ENCODE measurements around the gene PITPNM3.
"Not testable (repeated sequence)": the region's sequence is repeated elsewhere in the genome, so short reads cannot be mapped to it uniquely, and the experiment has no call there.

PITPNM3 gene

GRCh38 chr17:6580625-6581024 is 24.3 kb upstream of the PITPNM3 start:
- Mint-ChIP-seq H3K9me3 (no peaks in the 10 kb centered on the region), H3K27me3 (no peaks in the 10 kb centered on the region), H3K4me3 (no peak overlapping the region), H3K4me1 (peaks cover 20% of the 10 kb centered on the region), H3K27ac (peak overlapping the region in 1 of 2 donors; percentile 51)
- no peak for DNase-seq
- ATAC-seq = no peak

DNA sequence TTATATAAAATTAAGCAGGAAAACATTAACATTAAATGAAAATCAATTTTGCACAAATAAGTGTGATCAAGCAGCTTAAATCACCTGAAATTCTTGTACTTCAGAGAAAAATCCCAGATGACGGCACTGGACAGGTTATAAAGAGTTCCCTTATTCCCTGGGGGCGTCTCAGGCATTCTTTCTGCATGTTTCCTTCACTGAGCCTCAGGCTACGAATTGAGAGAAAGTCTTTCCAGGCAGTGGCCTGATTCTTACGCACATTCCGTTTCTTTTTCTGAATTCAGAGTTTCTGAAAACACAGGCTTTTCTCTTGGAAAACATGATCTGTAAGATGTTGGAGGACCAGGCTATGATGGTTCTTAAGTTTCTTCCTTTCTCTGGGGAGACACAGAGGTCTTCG is 22.1 kb upstream of the PITPNM3 start:
- no peak for DNase-seq
- Mint-ChIP-seq H3K9me3 (no peaks in the 10 kb centered on the region), H3K27me3 (no peaks in the 10 kb centered on the region), H3K4me1 (peaks cover 37% of the 10 kb centered on the region), H3K27ac (no peak overlapping the region), H3K4me3 (no peak overlapping the region)
- no peak for ATAC-seq

DNA sequence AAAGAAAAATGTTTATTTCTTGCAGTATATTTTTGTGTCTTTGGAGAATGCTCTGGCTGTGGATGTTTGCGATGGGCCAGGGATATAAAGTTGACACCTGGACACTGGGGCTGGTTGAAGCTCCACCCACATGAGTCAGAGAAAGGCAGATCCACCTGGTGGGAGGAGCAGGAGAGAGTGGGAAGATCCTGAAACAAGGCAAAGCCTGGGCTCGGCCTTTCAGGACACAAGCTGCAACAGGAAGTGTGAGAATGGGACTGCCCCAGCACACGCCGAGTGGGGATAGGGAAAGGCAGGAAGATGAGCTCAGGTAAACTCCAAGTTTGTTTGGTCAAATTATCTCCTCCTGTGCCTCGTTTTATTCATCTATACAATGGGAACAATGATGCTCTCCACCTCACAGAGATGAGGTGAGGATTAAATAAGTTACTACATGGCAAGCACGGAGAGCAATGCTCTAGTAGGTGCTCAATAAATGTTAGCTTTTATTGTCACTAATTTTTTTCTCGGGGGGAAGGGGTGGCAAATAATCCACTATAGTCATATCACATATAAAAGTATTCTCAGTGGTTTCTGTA is 21.4 kb upstream of the PITPNM3 start:
- Mint-ChIP-seq H3K27ac (no peak overlapping the region), H3K9me3 (no peaks in the 10 kb centered on the region), H3K4me1 (peaks cover 37% of the 10 kb centered on the region), H3K27me3 (no peaks in the 10 kb centered on the region), H3K4me3 (no peak overlapping the region)
- no peak for DNase-seq
- ATAC-seq = no peak

DNA sequence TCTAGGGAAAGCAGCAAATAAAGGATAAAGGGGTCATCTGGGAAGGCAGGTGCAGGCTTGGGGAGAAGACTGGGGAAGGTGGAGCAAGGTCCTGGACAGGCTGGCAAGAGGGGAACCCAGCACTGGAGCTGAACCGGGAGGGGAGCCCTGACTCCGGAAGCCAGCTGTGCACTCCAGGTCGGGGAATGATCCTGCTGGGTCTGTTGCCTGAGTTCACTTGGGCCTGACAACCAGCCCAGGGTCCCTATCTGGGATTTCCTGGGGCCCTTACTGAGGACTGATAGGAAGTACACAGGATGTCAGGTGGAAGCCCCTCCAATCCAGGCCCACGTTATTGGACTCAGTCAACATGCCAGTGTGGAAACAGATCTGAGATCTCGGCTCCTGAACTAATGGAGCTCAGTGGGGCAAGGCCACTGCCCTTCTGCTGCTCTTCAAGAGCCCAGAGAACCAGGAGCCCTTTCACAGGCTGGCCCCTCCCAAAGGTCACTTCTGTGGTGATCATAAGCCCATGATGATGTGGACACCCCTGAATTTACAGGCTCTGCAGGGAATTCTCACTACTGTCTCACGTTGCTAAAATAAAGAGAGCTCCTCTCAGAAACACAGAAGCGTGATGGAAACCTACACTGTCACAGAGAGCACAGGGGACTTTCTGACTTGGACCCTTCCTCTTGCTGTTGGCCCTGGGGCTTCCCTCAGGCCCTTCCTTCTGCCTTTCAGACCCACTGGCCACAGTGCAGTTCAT is 19.9 kb upstream of the PITPNM3 start:
- no peak for ATAC-seq

DNA sequence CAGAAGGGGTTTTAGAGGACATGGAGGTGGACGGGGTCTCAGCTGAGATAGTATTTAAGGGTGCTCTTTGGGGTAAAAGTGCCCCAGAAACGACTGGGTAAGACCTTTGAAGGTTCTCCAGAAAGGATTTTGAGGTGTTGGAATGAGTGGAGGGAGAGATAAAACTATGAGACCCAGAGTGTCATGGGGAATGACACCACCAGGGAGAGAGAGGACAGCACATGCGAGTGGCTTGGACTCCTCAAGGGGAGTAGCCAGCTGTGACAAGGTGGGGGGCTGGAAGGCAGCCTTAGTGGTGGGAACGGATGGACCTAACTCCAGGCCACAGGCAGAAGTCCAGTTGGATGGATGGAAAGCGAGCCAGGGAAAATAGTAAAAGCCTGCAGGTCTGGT is 19.2 kb upstream of the PITPNM3 start:
- DNase-seq (no peak), ATAC-seq (no peak)
- Mint-ChIP-seq H3K4me3 (peak overlapping the region; percentile 58 to 64), H3K9me3 (no peaks in the 10 kb centered on the region), H3K27me3 (no peaks in the 10 kb centered on the region), H3K4me1 (peaks cover 37% of the 10 kb centered on the region), H3K27ac (peak overlapping the region; percentile 20 to 75)

More for the DNA sequence above, 19.9 kb upstream of the PITPNM3 start:
- H3K9me3 Mint-ChIP-seq = no peaks in the 10 kb centered on the region
- no peak overlapping the region for H3K4me3 Mint-ChIP-seq
- H3K27me3 Mint-ChIP-seq = no peaks in the 10 kb centered on the region
- peak overlapping the region in 1 of 2 donors; percentile 49 for H3K27ac Mint-ChIP-seq
- no peak for DNase-seq
- H3K4me1 Mint-ChIP-seq = peaks cover 37% of the 10 kb centered on the region

GRCh38 chr17:6574687-6575595 is 18.6 kb upstream of the PITPNM3 start:
- H3K4me3 Mint-ChIP-seq = peak overlapping the region; percentile 58 to 64
- peak; percentile 91 for ATAC-seq
- peak overlapping the region; percentile 20 to 75 for H3K27ac Mint-ChIP-seq
- DNase-seq = peak; percentile 53 to 59
- peaks cover 37% of the 10 kb centered on the region for H3K4me1 Mint-ChIP-seq
- no peaks in the 10 kb centered on the region for H3K27me3 Mint-ChIP-seq
- no peaks in the 10 kb centered on the region for H3K9me3 Mint-ChIP-seq

GRCh38 chr17:6573982-6574686 is 17.8 kb upstream of the PITPNM3 start:
- H3K27ac Mint-ChIP-seq = no peak overlapping the region
- H3K27me3 Mint-ChIP-seq = no peaks in the 10 kb centered on the region
- no peak overlapping the region for H3K4me3 Mint-ChIP-seq
- H3K4me1 Mint-ChIP-seq = peaks cover 37% of the 10 kb centered on the region
- DNase-seq = no peak
- ATAC-seq = no peak
- H3K9me3 Mint-ChIP-seq = no peaks in the 10 kb centered on the region

DNA sequence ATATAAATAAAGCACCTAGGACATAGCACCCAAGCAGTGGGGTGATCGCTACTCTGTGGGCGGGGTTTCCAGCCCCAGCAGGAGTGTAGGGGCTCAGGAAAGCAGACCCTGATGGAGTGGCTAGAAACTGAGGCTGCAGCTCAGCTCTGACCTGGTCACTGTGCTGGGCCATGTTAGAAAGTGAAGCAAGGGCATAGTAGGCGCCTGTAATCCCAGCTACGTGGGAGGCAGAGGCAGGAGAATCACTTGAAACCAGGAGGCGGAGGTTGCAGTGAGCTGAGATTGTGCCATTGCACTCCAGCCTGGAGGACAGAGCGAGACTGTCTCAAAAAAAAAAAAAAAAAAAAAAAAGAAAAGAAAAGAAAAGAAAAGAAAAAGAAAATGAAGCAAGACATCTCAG is 17.1 kb upstream of the PITPNM3 start:
- H3K27ac Mint-ChIP-seq, H3K4me3 Mint-ChIP-seq, H3K27me3 Mint-ChIP-seq, DNase-seq, ATAC-seq, H3K9me3 Mint-ChIP-seq: not testable (repeated sequence)
- H3K4me1 Mint-ChIP-seq = peaks cover 37% of the 10 kb centered on the region

DNA sequence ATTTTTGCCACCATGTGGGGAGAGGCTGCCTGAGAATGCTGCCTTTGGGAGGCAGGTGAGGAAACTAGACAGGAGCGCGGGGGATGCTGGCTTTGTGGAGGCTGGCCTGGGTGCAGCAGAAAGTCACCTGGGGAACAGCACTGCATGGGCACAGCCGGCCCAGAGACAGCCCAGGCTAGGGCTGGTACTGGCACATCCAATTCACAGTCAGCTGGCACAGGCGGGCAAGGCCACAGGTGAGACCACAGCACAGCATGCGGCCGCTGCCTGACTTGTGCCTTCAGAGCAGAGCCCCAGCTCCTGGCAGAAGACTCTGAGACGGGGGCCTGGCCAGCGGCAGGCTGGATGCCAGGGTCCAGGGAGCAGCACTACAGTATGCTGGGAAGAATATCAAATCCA is 16.6 kb upstream of the PITPNM3 start:
- Mint-ChIP-seq H3K4me3 (no peak overlapping the region), H3K27me3 (no peaks in the 10 kb centered on the region), H3K4me1 (peaks cover 37% of the 10 kb centered on the region), H3K27ac (no peak overlapping the region), H3K9me3 (no peaks in the 10 kb centered on the region)
- DNase-seq = no peak
- no peak for ATAC-seq

GRCh38 chr17:6571452-6571781 is 15.1 kb upstream of the PITPNM3 start:
- Mint-ChIP-seq H3K27me3 (no peaks in the 10 kb centered on the region), H3K9me3 (no peaks in the 10 kb centered on the region), H3K4me1 (peaks cover 26% of the 10 kb centered on the region), H3K4me3 (no peak overlapping the region), H3K27ac (no peak overlapping the region)
- ATAC-seq (no peak), DNase-seq (no peak)

DNA sequence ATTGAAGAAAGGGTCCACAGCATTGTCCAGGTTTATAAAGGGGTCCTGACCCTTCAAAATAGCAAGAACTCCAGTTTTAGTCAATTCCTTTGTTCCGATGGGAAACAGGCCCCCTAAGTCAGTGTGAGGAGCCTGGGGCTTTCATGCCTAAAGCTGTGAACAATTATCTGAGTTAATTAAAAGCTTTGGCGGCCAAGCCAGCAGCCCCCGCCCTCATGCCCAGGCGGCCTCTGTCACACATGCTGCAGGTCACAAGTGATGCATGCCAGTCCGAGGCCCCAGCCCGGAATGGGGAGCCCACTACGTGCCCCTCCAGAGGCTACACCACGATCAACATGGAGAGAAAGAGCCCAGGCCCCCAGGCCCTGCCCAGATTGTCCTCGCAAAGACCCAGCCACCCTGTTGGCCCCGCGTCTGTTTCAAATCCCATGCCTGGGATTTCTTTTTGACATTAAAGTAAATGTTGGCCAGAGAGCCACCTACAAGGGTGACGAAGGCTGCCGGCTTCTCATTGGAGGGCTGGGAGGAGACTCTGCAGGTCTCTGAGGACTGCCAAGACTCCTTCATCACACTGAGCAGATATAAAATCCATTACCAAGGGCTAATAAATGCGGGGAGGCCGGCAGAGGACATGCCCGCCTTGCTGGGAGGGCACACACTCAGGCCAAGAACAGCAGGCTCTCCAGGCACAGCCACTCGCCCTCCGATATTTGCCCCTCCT is 14.5 kb upstream of the PITPNM3 start:
- no peak for ATAC-seq
- no peak for DNase-seq
- H3K27ac Mint-ChIP-seq = no peak overlapping the region
- no peak overlapping the region for H3K4me3 Mint-ChIP-seq
- H3K4me1 Mint-ChIP-seq = peaks cover 20% of the 10 kb centered on the region
- no peaks in the 10 kb centered on the region for H3K27me3 Mint-ChIP-seq
- H3K9me3 Mint-ChIP-seq = no peaks in the 10 kb centered on the region

- Mint-ChIP-seq H3K27me3 (no peaks in the 10 kb centered on the region), H3K4me1 (peaks cover 8% of the 10 kb centered on the region), H3K27ac (no peak overlapping the region), H3K9me3 (no peaks in the 10 kb centered on the region), H3K4me3 (no peak overlapping the region)
- no peak for ATAC-seq
- DNase-seq = no peak
These were observed 13.3 kb upstream of the PITPNM3 start for GRCh38 chr17:6569370-6570285.

DNA sequence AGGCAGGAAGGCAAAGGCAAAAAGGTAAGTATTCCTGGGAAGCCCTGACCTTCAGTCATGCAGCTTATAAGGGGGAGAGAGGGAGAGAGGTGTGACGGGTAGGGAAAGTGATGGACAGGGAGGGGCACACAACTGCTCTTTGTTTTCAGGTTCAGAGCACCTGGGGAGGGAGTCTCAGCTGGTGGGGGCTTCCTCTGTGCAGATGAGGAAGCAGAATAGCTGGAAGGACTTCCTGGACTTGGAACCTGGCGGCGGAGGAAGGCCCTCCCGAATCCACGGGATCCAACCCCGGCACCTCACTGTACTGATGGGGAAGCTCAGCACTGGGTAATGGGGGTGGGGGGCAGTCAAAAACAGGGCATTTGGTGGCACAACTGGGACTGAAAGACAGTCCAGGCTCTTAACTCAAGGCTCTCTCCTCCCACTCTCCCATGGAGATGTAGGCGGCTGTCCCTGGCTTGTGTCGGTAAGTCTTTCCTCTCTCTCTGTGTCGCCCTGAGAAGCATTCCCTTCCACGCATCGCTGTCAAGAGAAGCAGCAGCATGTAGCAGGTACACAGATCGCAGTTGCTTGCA is 11.9 kb upstream of the PITPNM3 start:
- ATAC-seq (no peak), DNase-seq (no peak)
- H3K4me3 Mint-ChIP-seq = no peak overlapping the region
- H3K9me3 Mint-ChIP-seq = no peaks in the 10 kb centered on the region
- H3K27me3 Mint-ChIP-seq = peaks cover 12% of the 10 kb centered on the region
- H3K27ac Mint-ChIP-seq = no peak overlapping the region
- no peaks in the 10 kb centered on the region for H3K4me1 Mint-ChIP-seq

Measured in stimulated activated naive CD8-positive, alpha-beta T cell treated with anti-CD3 and anti-CD28 coated beads, Interleukin-15, amount 100 ng/mL, for 72 hours (primary cell).